ENCODE data around the gene ACADSB. TPM values are rescaled to one million over a fixed set of nuclear protein-coding genes. Genes with fewer than 3 reads are reported as not detected.

Gene ACADSB
- total and polyA plus RNA-seq, 10 of the 15 experiments (the other 5 are each of a cell fraction or from before 2014, with no cell fraction given), result 10.8 to 24.0 (median 15.0) TPM

DNA sequence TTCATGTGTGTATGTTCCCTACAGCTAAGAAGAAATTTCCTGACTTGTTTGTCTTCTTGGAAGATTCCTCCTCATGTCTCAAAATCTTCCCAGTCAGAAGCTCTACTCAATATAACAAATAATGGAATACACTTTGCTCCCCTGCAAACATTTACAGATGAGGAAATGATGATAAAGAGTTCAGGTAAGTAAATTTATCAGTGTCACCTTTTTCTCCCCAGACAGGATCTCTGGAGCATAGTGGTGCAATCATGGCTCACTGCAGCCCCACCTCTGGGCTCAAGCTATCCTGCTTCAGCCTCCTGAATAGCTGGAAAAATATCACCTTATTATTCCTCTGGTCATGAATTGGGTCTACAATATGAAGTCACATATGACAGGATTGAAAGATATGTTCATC, 25.5 kb downstream of the ACADSB start:
- in situ Hi-C loops (cut with MboI), result no loop called here
- SMC1A ChIA-PET (ENCODE audit: uncharacterized antibody, unreplicated experiment), result interaction anchor here (0.7 to 1.7 kb wide), 4 partner anchors 9 to 89 kb away, joined by 3 to 6 read pairs (median 4); no protein-coding TSS in a partner anchor
- TF ChIP-seq RB1 (IDR thresholded peaks at IDR 0.05; ENCODE audit: borderline replicate concordance), result no peak
- TF ChIP-seq NR2F1 (conservative IDR thresholded peaks at IDR 0.05), result no peak
- TF ChIP-seq CREM (IDR thresholded peaks at IDR 0.05; ENCODE audit: low read depth), result no peak
- no peak for TF ChIP-seq LARP7 (IDR thresholded peaks at IDR 0.05)
- no peak for TF ChIP-seq CBFB (IDR thresholded peaks at IDR 0.05; ENCODE audit: low read depth)
- no peak for TF ChIP-seq ZZZ3 (IDR thresholded peaks at IDR 0.05; ENCODE audit: control insufficient read depth, insufficient read length, low read depth)
- no peak for TF ChIP-seq SIN3A (IDR thresholded peaks at IDR 0.05; ENCODE audit: low read depth, low read length)
- TF ChIP-seq RAD21 (IDR thresholded peaks at IDR 0.05; ENCODE audit: insufficient read depth, low read depth, low read length), result no peak
- TF ChIP-seq, protein P1, sequence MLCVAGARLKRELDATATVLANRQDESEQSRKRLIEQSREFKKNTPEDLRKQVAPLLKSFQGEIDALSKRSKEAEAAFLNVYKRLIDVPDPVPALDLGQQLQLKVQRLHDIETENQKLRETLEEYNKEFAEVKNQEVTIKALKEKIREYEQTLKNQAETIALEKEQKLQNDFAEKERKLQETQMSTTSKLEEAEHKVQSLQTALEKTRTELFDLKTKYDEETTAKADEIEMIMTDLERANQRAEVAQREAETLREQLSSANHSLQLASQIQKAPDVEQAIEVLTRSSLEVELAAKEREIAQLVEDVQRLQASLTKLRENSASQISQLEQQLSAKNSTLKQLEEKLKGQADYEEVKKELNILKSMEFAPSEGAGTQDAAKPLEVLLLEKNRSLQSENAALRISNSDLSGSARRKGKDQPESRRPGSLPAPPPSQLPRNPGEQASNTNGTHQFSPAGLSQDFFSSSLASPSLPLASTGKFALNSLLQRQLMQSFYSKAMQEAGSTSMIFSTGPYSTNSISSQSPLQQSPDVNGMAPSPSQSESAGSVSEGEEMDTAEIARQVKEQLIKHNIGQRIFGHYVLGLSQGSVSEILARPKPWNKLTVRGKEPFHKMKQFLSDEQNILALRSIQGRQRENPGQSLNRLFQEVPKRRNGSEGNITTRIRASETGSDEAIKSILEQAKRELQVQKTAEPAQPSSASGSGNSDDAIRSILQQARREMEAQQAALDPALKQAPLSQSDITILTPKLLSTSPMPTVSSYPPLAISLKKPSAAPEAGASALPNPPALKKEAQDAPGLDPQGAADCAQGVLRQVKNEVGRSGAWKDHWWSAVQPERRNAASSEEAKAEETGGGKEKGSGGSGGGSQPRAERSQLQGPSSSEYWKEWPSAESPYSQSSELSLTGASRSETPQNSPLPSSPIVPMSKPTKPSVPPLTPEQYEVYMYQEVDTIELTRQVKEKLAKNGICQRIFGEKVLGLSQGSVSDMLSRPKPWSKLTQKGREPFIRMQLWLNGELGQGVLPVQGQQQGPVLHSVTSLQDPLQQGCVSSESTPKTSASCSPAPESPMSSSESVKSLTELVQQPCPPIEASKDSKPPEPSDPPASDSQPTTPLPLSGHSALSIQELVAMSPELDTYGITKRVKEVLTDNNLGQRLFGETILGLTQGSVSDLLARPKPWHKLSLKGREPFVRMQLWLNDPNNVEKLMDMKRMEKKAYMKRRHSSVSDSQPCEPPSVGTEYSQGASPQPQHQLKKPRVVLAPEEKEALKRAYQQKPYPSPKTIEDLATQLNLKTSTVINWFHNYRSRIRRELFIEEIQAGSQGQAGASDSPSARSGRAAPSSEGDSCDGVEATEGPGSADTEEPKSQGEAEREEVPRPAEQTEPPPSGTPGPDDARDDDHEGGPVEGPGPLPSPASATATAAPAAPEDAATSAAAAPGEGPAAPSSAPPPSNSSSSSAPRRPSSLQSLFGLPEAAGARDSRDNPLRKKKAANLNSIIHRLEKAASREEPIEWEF (IDR thresholded peaks at IDR 0.05; ENCODE audit: insufficient replicate concordance, low read depth, low read length), result no peak
- no peak for TF ChIP-seq EGR1 (IDR thresholded peaks at IDR 0.05; ENCODE audit: borderline replicate concordance in 1 of 2, low read depth in 2 of 2, low read length in 2 of 2)
- no peak for TF ChIP-seq BRCA1 (IDR thresholded peaks at IDR 0.05; ENCODE audit: low read depth, low read length)
- TF ChIP-seq, protein P2, sequence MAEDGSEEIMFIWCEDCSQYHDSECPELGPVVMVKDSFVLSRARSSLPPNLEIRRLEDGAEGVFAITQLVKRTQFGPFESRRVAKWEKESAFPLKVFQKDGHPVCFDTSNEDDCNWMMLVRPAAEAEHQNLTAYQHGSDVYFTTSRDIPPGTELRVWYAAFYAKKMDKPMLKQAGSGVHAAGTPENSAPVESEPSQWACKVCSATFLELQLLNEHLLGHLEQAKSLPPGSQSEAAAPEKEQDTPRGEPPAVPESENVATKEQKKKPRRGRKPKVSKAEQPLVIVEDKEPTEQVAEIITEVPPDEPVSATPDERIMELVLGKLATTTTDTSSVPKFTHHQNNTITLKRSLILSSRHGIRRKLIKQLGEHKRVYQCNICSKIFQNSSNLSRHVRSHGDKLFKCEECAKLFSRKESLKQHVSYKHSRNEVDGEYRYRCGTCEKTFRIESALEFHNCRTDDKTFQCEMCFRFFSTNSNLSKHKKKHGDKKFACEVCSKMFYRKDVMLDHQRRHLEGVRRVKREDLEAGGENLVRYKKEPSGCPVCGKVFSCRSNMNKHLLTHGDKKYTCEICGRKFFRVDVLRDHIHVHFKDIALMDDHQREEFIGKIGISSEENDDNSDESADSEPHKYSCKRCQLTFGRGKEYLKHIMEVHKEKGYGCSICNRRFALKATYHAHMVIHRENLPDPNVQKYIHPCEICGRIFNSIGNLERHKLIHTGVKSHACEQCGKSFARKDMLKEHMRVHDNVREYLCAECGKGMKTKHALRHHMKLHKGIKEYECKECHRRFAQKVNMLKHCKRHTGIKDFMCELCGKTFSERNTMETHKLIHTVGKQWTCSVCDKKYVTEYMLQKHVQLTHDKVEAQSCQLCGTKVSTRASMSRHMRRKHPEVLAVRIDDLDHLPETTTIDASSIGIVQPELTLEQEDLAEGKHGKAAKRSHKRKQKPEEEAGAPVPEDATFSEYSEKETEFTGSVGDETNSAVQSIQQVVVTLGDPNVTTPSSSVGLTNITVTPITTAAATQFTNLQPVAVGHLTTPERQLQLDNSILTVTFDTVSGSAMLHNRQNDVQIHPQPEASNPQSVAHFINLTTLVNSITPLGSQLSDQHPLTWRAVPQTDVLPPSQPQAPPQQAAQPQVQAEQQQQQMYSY (CRISPR knock-in tag; IDR thresholded peaks at IDR 0.05), result no peak
- TF ChIP-seq MXI1 (IDR thresholded peaks at IDR 0.05; ENCODE audit: low read depth, low read length), result no peak
- TF ChIP-seq, protein P3, sequence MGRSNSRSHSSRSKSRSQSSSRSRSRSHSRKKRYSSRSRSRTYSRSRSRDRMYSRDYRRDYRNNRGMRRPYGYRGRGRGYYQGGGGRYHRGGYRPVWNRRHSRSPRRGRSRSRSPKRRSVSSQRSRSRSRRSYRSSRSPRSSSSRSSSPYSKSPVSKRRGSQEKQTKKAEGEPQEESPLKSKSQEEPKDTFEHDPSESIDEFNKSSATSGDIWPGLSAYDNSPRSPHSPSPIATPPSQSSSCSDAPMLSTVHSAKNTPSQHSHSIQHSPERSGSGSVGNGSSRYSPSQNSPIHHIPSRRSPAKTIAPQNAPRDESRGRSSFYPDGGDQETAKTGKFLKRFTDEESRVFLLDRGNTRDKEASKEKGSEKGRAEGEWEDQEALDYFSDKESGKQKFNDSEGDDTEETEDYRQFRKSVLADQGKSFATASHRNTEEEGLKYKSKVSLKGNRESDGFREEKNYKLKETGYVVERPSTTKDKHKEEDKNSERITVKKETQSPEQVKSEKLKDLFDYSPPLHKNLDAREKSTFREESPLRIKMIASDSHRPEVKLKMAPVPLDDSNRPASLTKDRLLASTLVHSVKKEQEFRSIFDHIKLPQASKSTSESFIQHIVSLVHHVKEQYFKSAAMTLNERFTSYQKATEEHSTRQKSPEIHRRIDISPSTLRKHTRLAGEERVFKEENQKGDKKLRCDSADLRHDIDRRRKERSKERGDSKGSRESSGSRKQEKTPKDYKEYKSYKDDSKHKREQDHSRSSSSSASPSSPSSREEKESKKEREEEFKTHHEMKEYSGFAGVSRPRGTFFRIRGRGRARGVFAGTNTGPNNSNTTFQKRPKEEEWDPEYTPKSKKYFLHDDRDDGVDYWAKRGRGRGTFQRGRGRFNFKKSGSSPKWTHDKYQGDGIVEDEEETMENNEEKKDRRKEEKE (IDR thresholded peaks at IDR 0.05), result no peak

More for the DNA sequence above, 25.5 kb downstream of the ACADSB start:
- Histone ChIP-seq H2AFZ (ENCODE audit: control insufficient read depth, low read depth, low read length) (no peak overlapping the region), H3K4me3 (no peak overlapping the region), H4K20me1 (ENCODE audit: control insufficient read depth, insufficient read depth) (no peaks in the 10 kb centered on the region), H3K9me3 (replicated peaks; ENCODE audit: control insufficient read depth, insufficient read depth, low read length) (no peaks in the 10 kb centered on the region), H3K36me3 (ENCODE audit: control insufficient read depth in 2 of 2, insufficient read depth in 2 of 2, low read length in 1 of 2) (0 out of 4 replicates have a peak, but pooled peaks cover 0 to 4% of the 10 kb centered on the region in 2 experiments), H3K27ac (ENCODE audit: control insufficient read depth, insufficient read depth) (no peak overlapping the region), H3K4me1 (ENCODE audit: control insufficient read depth, insufficient read depth, low read length) (peaks cover 5% of the 10 kb centered on the region), H3K9ac (ENCODE audit: control insufficient read depth, insufficient read depth, low read length) (no peak overlapping the region), H3K79me2 (ENCODE audit: control insufficient read depth, insufficient read depth, low read length) (no peaks in the 10 kb centered on the region), H3K27me3 (replicated peaks in 1 of 2; ENCODE audit: control insufficient read depth in 2 of 2, insufficient read depth in 2 of 2, low read length in 1 of 2) (no peaks in the 10 kb centered on the region), H3K4me2 (ENCODE audit: control insufficient read depth, insufficient read depth) (no peak overlapping the region)
- CTCF ChIA-PET, result interaction anchor here (1.1 to 2.5 kb wide), 3 partner anchors 8 to 13 kb away, joined by 3 to 22 read pairs (median 7); no protein-coding TSS in a partner anchor
- POLR2A ChIA-PET, result no interaction called here
- RAD21 ChIA-PET (ENCODE audit: unreplicated experiment), result no interaction called here
- FAIRE-seq (no peak), ATAC-seq (no peak), DNase-seq (ENCODE audit: low read depth, low spot score) (no peak)
- intact Hi-C loops (cut with micrococcal nuclease; ENCODE audit: unreplicated experiment), result no loop called here
- BruUV-seq (replicated peaks), result no TSS peak
